GM10248 (cell line): ENCODE data around the gene ANGPTL7.

Experiments
- CTCF ChIA-PET: fragments of 300-600 bp; sonication (Branson Sonifier 250); formaldehyde crosslinking; extraction: SDS; loops from one replicate; lab custom pipeline; 2021; ENCODE audit warnings: antibody characterized with exemption; lab: Yijun Ruan, JAX
- POLR2A ChIA-PET: fragments of 350-650 bp; sonication (Branson Sonifier 250); formaldehyde crosslinking; extraction: SDS; loops from one replicate; lab custom pipeline; 2020; ENCODE audit warnings: antibody characterized with exemption; lab: Yijun Ruan, JAX
- DNase-seq: peaks from one replicate; pipeline ENCODE4 v3.0.0; 2012; ENCODE audit errors: extremely low spot score
- CTCF ChIP-seq: IDR thresholded peaks from 2 replicates; pipeline ENCODE4 v1.5.1; 2012; ENCODE audit warnings: mild to moderate bottlenecking, low read depth; ENCODE audit errors: extremely low read depth, missing control alignments, control extremely low read depth

ANGPTL7 gene

GRCh38 chr1:11238311-11238710 is 49.2 kb downstream of the ANGPTL7 start:
- TF ChIP-seq CTCF = no peak
- no peak for DNase-seq
- POLR2A ChIA-PET = no interaction called here
- CTCF ChIA-PET = interaction anchor here (1.0 to 1.3 kb wide), 3 partner anchors 9 to 24 kb away, joined by 3 read pairs; partner anchors contain the start of gene MTOR

GRCh38 chr1:11245248-11245647 is 56.1 kb downstream of the ANGPTL7 start:
- no peak for TF ChIP-seq CTCF
- no peak for DNase-seq
- ChIA-PET POLR2A (no interaction called here), CTCF (interaction anchor here (1.6 to 3.1 kb wide), 2 partner anchors 34 to 208 kb away, joined by 4 to 15 read pairs; no protein-coding TSS in a partner anchor)
